DOHH2 (cell line): ENCODE measurements around the gene SAMD9L.

Experiments
- H3F3A ChIP-seq: fragments of 200-600 bp; sonication (generic), shearing (Covaris generic); 2 replicates; pipeline ENCODE4 v1.6.0; 2016; ENCODE audit warnings: antibody characterized with exemption, mild to moderate bottlenecking; ENCODE audit not compliant: control insufficient read depth, insufficient read depth
- H3K27ac ChIP-seq: fragments of 200-600 bp; sonication (generic); 2 replicates; pipeline ENCODE4 v1.5.1; 2014; ENCODE audit warnings: low read depth, mild to moderate bottlenecking, low read length, moderate library complexity
- H3K27me3 ChIP-seq: fragments of 200-600 bp; sonication (generic); 2 replicates; pipeline ENCODE4 v1.6.1; 2014; ENCODE audit warnings: mild to moderate bottlenecking, low read length, mixed read lengths; ENCODE audit not compliant: control insufficient read depth
- H3K36me3 ChIP-seq: fragments of 200-600 bp; sonication (generic); 2 replicates; pipeline ENCODE4 v1.6.1; 2014; ENCODE audit warnings: mild to moderate bottlenecking, low read length, moderate library complexity, mixed read lengths; ENCODE audit not compliant: control insufficient read depth
- H3K4me1 ChIP-seq: fragments of 200-600 bp; sonication (generic); 2 replicates; pipeline ENCODE4 v1.6.1; 2014; ENCODE audit warnings: mild to moderate bottlenecking, low read length, mixed read lengths; ENCODE audit not compliant: control insufficient read depth
- H3K4me2 ChIP-seq: fragments of 200-600 bp; sonication (generic); 2 replicates; pipeline ENCODE4 v1.6.0; 2014; ENCODE audit warnings: mild to moderate bottlenecking, low read length, moderate library complexity
- H3K4me3 ChIP-seq: fragments of 200-600 bp; sonication (generic); 2 replicates; pipeline ENCODE4 v1.5.1; 2014; ENCODE audit warnings: mild to moderate bottlenecking, low read length, mixed read lengths
- H3K79me2 ChIP-seq: fragments of 200-600 bp; sonication (generic); 2 replicates; pipeline ENCODE4 v1.6.1; 2014; ENCODE audit warnings: mild to moderate bottlenecking, low read length, mixed read lengths; ENCODE audit not compliant: control insufficient read depth
- H3K9me2 ChIP-seq: fragments of 200-600 bp; sonication (generic); replicated peaks from 2 replicates; pipeline ENCODE4 v1.6.1; 2014; ENCODE audit warnings: mild to moderate bottlenecking, low read length, mixed read lengths; ENCODE audit not compliant: control insufficient read depth
- H3K9me3 ChIP-seq: fragments of 200-600 bp; sonication (generic); 2 replicates; pipeline ENCODE4 v1.6.1; 2014; ENCODE audit warnings: antibody characterized with exemption, low read length, mixed read lengths; ENCODE audit not compliant: control insufficient read depth, insufficient read depth
- H4K20me1 ChIP-seq: fragments of 200-600 bp; sonication (generic); 2 replicates; pipeline ENCODE4 v1.6.0; 2014; ENCODE audit warnings: low read depth, mild to moderate bottlenecking, antibody characterized with exemption, low read length, moderate library complexity; ENCODE audit not compliant: control insufficient read depth, insufficient read depth
- CTCF ChIP-seq: fragments of 200-600 bp; sonication (generic); IDR thresholded peaks from one replicate; pipeline ENCODE4 v1.5.1; 2014; ENCODE audit warnings: antibody characterized with exemption, mild to moderate bottlenecking, low read depth, low read length; ENCODE audit not compliant: poor library complexity, severe bottlenecking
- EZH2phosphoT487 ChIP-seq: fragments of 200-600 bp; sonication (generic); IDR thresholded peaks from 2 replicates; pipeline ENCODE4 v1.6.1; 2017; ENCODE audit warnings: borderline replicate concordance, mild to moderate bottlenecking, antibody characterized with exemption, low read length, moderate library complexity, mixed read lengths

The SAMD9L gene

GRCh38 chr7:93146036-93146435 lies 2.1 kb downstream of the SAMD9L start:
- TF ChIP-seq CTCF (no peak), EZH2phosphoT487 (no peak)
- H3K4me2 ChIP-seq = no peak overlapping the region
- H3K4me3 ChIP-seq = no peak overlapping the region
- H3K27me3 ChIP-seq = no peaks in the 10 kb centered on the region
- no peaks in the 10 kb centered on the region for H4K20me1 ChIP-seq
- H3K9me2 ChIP-seq = no peaks in the 10 kb centered on the region
- H3K79me2 ChIP-seq = no peaks in the 10 kb centered on the region
- H3K4me1 ChIP-seq = no peaks in the 10 kb centered on the region
- no peaks in the 10 kb centered on the region for H3F3A ChIP-seq
- H3K27ac ChIP-seq = no peak overlapping the region
- no peaks in the 10 kb centered on the region for H3K9me3 ChIP-seq
- H3K36me3 ChIP-seq = no peaks in the 10 kb centered on the region

GRCh38 chr7:93145354-93145753 lies 2.8 kb downstream of the SAMD9L start:
- no peak overlapping the region for H3K4me2 ChIP-seq
- H3K36me3 ChIP-seq = no peaks in the 10 kb centered on the region

GRCh38 chr7:93142127-93142526 lies 6.1 kb downstream of the SAMD9L start:
- H3K9me3 ChIP-seq = no peaks in the 10 kb centered on the region
- no peak overlapping the region for H3K4me2 ChIP-seq
- no peaks in the 10 kb centered on the region for H3K79me2 ChIP-seq
- no peaks in the 10 kb centered on the region for H3K27me3 ChIP-seq
- no peaks in the 10 kb centered on the region for H3K36me3 ChIP-seq
- TF ChIP-seq CTCF = no peak
- no peak for TF ChIP-seq EZH2phosphoT487
- H3K4me3 ChIP-seq = no peak overlapping the region
- H3F3A ChIP-seq = no peaks in the 10 kb centered on the region
- no peaks in the 10 kb centered on the region for H4K20me1 ChIP-seq
- no peaks in the 10 kb centered on the region for H3K4me1 ChIP-seq
- H3K27ac ChIP-seq = no peak overlapping the region
- no peaks in the 10 kb centered on the region for H3K9me2 ChIP-seq

More at GRCh38 chr7:93145354-93145753, 2.8 kb downstream of the SAMD9L start:
- Histone ChIP-seq H3K9me3 (no peaks in the 10 kb centered on the region), H4K20me1 (no peaks in the 10 kb centered on the region), H3K9me2 (no peaks in the 10 kb centered on the region), H3K4me3 (no peak overlapping the region), H3F3A (no peaks in the 10 kb centered on the region), H3K27ac (no peak overlapping the region), H3K79me2 (no peaks in the 10 kb centered on the region), H3K27me3 (no peaks in the 10 kb centered on the region), H3K4me1 (no peaks in the 10 kb centered on the region)
- TF ChIP-seq CTCF (no peak), EZH2phosphoT487 (no peak)

- no peak for TF ChIP-seq CTCF
- TF ChIP-seq EZH2phosphoT487 = no peak
Measured at GRCh38 chr7:93140582-93141191, 7.5 kb downstream of the SAMD9L start.

More at GRCh38 chr7:93140582-93141191, 7.5 kb downstream of the SAMD9L start:
- no peak overlapping the region for H3K27ac ChIP-seq
- no peaks in the 10 kb centered on the region for H4K20me1 ChIP-seq
- no peaks in the 10 kb centered on the region for H3K79me2 ChIP-seq
- no peaks in the 10 kb centered on the region for H3K9me3 ChIP-seq
- no peaks in the 10 kb centered on the region for H3K36me3 ChIP-seq
- no peaks in the 10 kb centered on the region for H3K4me1 ChIP-seq
- H3K4me3 ChIP-seq = no peak overlapping the region
- no peaks in the 10 kb centered on the region for H3K9me2 ChIP-seq
- H3F3A ChIP-seq = no peaks in the 10 kb centered on the region
- H3K4me2 ChIP-seq = no peak overlapping the region
- H3K27me3 ChIP-seq = no peaks in the 10 kb centered on the region
